Left cardiac atrium (tissue), 4 donors: Measurements from ENCODE around the gene LHX6. TPM values are rescaled to one million over a fixed set of nuclear protein-coding genes. Genes with fewer than 3 reads are reported as not detected.

ENCODE experiments used
- ATAC-seq, 2 donors: fragments of 200-7000 bp; cut with Tn5 transposase; one replicate each; pipeline ENCODE4 v1.9.1; 2020; ENCODE audit warnings: mild to moderate bottlenecking in 2 of 2, moderate library complexity in 2 of 2
- DNase-seq: peaks from one replicate; pipeline ENCODE4 v3.0.0-alpha.2; 2020
- intact Hi-C, 2 donors: fragments of 100-400 bp; cut with DNase I; formaldehyde crosslinking; loops; one replicate each; pipeline versions ENCODE4 v1.14.1 to v1.15.1; 2022 to 2023
- total RNA-seq, 2 donors: library from RNA; stranded (reverse); fragmentation: NEBNext Ultra II Directional; extraction: Animal tissue kit (Norgen Biotek cat#: 25700); gene quantifications; one replicate each; pipeline ENCODE4 v1.2.1, GENCODE V29; 2021
- donor health status: DM: no; HTN: yes; CAD: no.
- donor health status: DM: no; HTN: yes; CAD: no; lungs with severe emphysema.
- donor health status: DM: yes; HTN: yes; CAD: no.
- donor health status: Dilated cardiomyopathy.

The LHX6 gene
- total RNA-seq, 2 donors from 2014 or later, result 6.1 to 11.3 TPM

GRCh38 chr9:122246666-122247065 is 17.9 kb upstream of the LHX6 start:
- intact Hi-C loops, result no loop called here
- ATAC-seq (no peak), DNase-seq (no peak)

DNA sequence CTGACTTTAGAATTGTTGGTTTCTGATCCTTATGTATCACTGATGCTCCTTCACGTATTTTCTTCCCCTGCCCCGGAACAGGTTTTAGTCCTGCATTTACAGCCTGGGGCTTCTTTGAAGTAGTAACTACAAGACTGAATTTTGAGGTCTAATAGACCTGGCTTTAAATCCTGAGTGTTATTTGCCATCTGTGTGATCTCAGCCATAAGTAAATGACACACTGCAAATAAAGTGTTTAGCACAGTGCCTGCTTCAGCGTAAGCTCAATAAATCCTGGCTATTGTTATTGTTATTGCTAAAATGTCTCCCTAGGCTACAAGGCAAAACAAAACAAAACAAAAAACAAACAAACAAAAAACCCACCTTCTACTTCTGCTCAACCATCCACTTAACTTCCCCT is 15.6 kb upstream of the LHX6 start:
- intact Hi-C loops, result no loop called here
- DNase-seq (no peak), ATAC-seq (no peak)

- no peak for DNase-seq
- intact Hi-C loops, result no loop called here
- peak; percentile 49 to 57 for ATAC-seq
Observed at GRCh38 chr9:122239722-122240121, 11.0 kb upstream of the LHX6 start.

DNA sequence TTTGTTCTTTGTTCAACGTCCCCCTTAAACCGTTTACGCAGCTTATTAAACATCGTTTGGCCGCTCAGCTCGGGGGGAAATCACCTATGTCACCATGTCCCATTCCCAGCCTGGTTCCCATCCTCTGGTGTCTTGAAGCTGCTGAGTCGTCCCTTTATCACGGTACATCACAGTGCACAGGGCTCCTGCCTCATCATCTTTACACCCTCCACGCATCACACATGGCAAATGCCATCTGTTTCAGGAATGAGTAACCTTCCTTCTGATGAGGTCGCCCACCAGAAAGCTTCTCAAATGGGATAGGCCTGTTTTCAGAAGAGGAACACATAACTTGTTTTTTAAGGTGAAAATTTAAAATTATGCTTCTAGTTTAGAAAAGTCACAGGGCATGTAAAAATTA is 7.9 kb upstream of the LHX6 start:
- intact Hi-C loops, result no loop called here
- DNase-seq (no peak), ATAC-seq (no peak)

DNA sequence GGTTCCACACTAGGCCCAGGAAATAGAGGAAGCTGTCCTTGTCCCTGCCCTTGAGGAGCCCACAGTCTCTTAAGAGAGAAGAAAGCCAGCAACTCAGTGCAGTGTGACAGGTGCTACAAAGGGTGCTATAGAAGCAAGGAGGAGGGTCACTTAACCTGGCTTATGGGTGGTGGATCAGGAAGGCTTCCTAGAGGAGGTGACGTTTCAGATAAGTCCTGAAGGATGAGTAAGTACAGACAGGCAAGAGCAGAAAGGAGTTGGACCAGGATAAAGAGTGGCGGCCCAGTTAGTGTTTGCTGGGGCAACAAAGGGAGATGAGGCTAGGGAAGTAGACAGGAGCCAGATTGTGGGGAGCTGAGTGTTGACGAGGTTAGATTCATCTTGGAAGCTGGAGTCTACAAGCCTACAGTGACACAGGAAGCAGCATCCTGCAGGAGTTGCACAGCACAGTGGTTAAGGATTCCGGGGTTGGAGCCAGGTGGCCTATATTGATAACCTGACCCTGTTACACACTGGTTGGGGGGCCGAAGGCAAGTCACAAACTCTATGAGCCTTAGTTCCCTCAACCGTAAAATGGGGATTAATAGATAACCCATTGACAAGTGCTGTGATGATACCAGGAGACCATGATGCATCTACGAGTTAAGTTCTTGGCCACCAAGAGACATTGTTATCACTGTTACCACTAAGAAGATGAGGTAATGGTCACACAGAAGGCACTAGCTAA is 5.4 kb upstream of the LHX6 start:
- no peak for ATAC-seq
- no peak for DNase-seq
- intact Hi-C loops, result no loop called here

DNA sequence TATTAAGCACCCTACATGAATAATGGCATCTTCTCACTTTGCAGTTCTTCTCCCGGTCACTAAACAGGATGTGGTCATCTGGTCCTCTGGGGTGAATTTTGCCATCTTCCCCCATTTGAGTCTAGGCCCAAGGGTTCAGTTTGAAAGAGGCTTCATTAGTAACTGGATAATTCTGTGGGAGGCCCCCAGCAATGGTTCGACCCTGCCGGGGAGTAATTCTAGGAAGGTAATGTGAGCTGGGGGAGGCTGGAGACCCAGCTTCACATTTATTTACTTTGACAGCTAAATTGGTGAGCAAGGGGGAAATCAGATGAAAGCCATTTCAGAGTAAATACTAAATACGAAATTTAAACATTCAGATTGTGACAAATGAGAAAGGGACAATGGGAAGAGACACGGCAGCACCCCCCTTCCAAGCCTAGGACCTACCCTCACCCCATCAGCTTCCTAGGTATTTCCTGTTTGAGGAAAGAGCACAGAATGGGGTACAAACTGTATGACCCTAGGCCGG is 4.1 kb upstream of the LHX6 start:
- ATAC-seq, result no peak
- DNase-seq, result no peak
- intact Hi-C loops, result no loop called here

GRCh38 chr9:122229485-122229837 is 704 bp upstream of the LHX6 start:
- intact Hi-C loops, result no loop called here
- no peak for DNase-seq
- no peak for ATAC-seq

DNA sequence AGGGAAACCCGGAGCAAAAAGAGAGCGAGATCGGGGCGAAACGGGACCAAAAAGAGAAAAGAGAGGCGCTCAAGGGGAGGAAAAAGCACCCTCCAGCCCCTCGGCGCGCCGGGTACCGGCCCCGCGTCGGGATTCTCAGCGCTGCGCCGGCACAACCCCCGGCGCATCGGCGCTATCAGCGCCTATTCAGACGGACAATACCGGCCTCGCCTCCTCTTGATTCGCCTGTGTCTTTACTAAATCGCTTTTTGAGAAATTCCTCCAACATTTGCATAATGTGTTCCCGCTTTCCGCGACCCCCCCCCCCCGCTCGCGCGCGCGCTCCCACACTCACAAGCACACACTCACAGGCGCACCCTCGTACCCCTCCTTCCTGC is 578 bp downstream of the LHX6 start:
- DNase-seq (no peak), ATAC-seq (no peak)
- intact Hi-C loops, result no loop called here

DNA sequence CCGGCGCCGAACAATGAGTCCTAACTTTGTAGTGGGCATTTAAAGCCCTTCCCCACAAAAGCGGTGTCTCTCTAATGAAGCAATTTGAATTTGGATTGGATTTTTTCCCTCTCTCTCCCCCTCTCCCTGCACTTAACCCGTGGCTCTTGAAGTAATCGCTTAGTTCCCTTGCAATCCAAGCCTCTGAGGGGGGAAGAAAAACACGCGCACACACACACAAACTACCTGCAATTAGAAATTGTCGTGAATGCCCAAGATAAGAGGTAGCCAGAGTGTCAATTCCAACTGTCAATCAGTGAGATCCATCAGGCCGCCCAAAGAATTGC is 1.2 kb downstream of the LHX6 start:
- ATAC-seq (no peak), DNase-seq (no peak)
- intact Hi-C loops, result no loop called here

- ATAC-seq (no peak), DNase-seq (no peak)
- intact Hi-C loops, result no loop called here
Observed at GRCh38 chr9:122226758-122227574, 1.8 kb downstream of the LHX6 start.

GRCh38 chr9:122226142-122226757 is 2.5 kb downstream of the LHX6 start:
- intact Hi-C loops, result no loop called here
- ATAC-seq (no peak), DNase-seq (no peak)

GRCh38 chr9:122225312-122226141 is 3.2 kb downstream of the LHX6 start:
- intact Hi-C loops, result no loop called here
- DNase-seq (no peak), ATAC-seq (no peak)

DNA sequence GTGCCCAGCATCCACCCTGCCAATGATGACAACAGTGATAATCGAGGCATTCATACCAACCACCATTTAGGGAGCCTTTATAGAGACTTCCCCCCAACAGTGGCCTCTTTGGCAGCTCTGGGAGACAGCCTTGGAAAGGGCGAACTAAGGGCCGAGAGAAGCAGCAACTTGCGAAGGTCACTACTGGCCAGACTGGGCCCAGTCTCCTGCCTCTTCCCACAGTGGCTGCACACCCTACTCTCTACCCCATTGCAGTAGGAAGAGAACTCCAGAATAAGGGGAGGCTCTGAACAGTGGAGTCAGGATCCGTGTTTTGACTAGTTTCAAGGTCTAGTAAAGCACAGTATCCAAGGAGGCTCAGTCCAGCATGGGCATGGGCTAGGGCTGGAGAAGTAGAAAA is 5.3 kb downstream of the LHX6 start:
- intact Hi-C loops, result no loop called here
- no peak for DNase-seq
- ATAC-seq, result no peak

DNA sequence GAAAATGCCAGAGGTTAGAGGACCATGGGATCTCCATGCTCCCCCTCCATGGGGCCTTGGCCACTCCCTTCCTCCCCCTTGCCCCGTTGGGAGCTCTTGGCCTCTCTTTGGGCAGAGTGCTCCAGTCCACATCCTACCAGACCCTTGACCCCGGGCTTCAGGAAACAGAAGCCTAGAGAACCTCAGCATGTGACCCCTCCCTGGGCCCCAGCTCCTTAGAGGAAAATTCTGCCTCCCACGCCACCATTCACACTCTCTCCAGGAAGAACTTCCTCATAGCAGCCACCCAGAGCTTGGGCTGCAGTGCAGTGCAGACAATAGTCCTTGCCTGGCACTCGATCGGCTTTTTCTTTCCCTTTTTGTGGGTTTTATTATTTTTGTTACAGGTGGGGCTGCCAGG is 6.0 kb downstream of the LHX6 start:
- DNase-seq, result no peak
- intact Hi-C loops, result no loop called here
- ATAC-seq, result no peak

DNA sequence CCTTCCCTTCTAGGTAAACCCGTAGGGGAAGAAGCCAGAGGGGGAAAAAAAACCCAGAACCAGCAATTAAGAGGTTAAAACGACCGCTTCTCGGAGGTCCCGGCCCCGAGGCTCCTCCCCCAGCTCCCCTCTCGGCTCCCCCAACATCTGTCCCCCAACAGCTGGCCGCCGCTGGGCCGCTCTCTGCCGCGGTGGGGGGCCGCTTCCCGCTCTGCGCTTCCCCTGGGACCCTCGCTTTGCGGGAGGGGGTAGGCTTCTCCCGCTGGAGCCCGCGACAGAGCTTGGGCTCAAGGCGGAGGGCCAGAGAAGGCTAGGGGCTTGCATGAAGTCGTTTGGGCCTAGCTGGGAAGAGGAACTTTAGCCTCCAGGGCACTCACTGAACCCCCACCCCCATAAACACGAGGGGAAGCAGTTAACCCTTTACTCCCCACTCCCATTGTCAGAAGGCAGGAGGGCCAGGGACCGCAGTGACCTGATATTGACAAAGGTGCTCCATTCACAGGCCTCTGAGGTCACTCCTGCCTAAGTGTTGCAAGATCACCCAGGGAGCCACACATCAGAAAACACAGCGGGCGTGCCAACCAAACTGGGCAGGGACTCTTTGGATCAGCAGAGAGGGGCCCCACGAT is 7.5 kb downstream of the LHX6 start:
- ATAC-seq (no peak), DNase-seq (no peak)
- intact Hi-C loops, result no loop called here

GRCh38 chr9:122220673-122221182 is 8.0 kb downstream of the LHX6 start:
- no peak for DNase-seq
- ATAC-seq, result no peak
- intact Hi-C loops, result no loop called here

DNA sequence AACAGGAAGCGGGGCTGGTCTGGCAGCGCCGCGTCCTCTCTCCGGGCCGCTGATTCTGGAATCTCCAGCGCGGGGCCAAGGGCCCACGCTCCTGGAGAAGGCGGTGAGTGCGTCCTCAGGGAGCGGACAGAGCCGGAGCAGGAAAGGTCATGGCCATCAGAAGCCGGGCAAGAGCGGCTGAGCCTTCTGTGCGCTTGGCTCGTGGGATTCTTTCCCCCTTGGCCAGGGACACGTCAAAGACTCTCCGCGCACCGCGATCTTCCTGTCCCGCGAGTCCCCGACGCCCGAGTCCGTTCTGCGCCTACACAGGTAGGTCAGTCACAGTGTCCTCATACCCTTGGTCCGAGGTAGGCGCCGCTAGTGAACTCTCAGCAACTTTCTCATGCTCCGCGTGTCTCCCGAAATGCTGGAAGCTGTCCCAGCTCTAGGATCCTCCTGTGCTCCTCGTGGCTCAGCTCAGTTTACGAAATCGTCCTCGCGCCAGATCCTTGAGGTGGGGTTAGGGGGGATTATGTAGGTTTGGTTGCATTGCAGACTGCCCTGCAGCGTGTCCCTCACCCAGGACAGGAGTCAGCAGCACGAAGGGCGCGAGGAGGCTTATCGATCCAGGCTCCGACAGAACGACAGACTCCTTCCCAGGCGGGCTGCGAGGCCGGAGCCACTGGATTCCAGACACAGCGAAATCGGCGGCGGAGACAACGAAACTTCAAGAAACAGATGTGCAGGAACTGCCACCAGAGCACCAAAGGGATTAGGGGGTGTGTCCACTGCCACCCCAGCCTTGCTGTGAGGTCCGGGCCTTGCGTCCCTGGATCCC is 8.7 kb downstream of the LHX6 start:
- ATAC-seq (peak; percentile 7 to 45), DNase-seq (no peak)
- intact Hi-C loops, result no loop called here
